ENCODE measurements around the gene MAP9.
"Not testable (repeated sequence)": the region's sequence is repeated elsewhere in the genome, so short reads cannot be mapped to it uniquely, and the experiment has no call there.

The MAP9 gene

GRCh38 chr4:155376387-155377268 is at the start of gene MAP9:
Gene MAP9, minus strand, starts transcription at chr4:155376965. Its CDS starts 1,115 bp downstream, at chr4:155375850.
- DNase-seq = peak; percentile 86 to 89

DNA sequence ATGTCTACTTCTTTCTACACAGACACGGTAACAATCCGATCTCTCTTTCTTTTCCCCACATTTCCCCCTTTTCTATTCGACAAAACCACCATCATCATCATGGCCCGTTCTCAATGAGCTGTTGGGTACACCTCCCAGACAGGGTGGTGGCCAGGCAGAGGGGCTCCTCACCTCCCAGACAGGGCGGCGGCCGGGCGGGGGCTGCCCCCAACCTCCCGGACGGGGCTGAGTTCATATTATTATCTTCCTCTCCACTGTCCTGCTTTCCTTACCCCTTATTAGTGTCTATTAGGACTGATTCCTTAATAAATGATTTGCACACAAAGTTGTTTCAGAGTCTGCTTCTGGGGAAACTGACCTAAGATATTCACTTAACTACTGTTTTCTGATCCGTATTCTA is 48.0 kb upstream of the MAP9 start:
- not testable (repeated sequence) for DNase-seq

- no peak for DNase-seq
Observed at GRCh38 chr4:155423671-155424070, 46.9 kb upstream of the MAP9 start.

DNA sequence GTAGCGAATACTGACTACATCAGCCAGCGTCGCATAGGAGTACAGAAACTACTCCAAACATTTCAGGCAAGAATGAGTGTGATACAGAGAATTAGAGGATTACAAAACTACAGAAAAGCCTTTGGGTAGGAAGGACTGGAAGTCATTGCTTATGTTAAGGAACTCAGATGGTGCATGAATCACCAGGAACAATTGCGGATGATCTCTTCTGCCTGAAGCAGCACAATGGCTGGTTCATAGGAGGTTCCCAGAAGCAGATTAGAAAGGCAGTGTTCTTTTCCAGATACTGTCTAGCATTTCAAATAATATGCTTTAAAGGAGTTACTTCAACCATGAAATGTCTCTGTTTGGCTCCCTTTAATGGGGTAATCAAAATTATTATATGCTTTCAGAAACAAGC is 42.5 kb upstream of the MAP9 start:
- DNase-seq = no peak

DNA sequence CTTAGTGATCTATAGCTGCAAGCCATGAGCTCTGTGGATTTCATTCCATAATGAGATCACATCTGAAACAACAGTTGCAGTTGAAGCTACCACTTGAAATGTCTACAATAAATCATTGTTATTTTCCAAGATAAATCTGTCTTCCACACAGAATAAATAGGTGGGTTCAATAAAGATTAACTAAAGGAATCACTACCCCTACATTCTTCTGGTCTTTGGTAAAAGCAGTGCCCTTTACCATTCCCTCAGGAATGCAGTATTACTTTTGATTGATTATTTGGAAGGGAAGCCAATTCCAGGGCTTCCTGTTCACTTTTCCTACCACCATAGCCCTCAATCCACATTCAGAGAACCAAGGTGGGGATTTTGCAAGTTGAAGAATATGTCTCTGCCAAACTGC is 38.9 kb upstream of the MAP9 start:
- no peak for DNase-seq

GRCh38 chr4:155413451-155413850 is 36.7 kb upstream of the MAP9 start:
- DNase-seq = no peak

DNA sequence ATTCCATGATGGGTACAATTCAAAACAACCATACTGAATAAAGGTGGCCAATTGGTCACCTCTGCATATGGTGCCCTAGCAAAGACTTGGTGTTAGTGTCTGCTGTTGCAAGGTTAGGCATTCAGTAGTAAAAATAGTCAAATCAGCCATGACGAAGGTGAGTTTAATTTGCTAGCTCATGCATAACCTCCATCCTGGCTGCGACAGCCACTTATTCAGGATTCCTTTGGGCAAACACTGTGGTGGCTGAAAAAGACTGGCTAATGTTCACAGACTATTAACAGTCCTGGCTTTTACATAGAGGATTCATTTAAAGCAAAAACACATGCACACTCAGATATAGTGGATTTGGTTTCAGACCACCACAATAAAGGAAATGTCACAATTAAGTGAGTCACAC is 34.8 kb upstream of the MAP9 start:
- no peak for DNase-seq

GRCh38 chr4:155408796-155409195 is 32.0 kb upstream of the MAP9 start:
- DNase-seq = no peak

DNA sequence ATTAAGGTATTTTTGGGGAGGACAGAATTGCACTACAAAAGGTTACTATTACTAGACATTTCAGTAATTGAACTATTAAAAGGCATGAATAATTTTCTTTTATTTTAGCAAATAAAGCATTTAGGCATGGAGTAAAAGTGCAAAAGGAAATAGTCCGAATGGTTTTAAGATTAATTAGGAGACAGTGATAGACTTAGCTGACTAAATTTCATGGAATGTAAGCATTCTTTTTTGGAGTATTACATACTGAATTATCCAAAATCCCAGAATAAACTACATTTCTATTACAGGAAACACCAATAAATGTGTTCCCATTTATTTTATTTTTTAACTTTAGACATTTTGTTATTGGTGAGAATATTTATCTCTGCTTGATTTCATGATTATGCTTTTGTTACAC is 30.7 kb upstream of the MAP9 start:
- no peak for DNase-seq

GRCh38 chr4:155405059-155405458 is 28.3 kb upstream of the MAP9 start:
- DNase-seq = no peak

- DNase-seq = no peak
Observed at GRCh38 chr4:155403886-155404285, 27.1 kb upstream of the MAP9 start.

DNA sequence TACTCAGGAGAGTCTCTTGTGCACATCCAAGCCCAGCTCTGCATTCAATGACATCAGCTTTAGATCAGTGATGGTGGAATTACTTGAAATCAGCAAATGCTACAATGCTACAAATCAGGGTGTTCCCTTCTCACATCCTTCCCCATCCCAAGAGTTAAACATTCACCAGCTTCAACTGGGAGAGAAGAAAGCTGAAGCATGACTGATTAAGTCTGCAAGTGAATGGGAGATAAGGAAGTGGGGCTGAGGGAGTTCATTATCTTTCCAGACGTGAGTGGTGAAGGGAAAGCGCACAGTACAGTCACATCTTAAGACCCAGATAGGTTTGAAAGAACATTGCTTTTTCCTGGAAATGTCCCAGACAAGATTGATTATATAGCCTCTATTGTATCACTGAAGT is 26.2 kb upstream of the MAP9 start:
- DNase-seq = no peak

GRCh38 chr4:155400893-155401292 is 24.1 kb upstream of the MAP9 start:
- no peak for DNase-seq

- no peak for DNase-seq
Observed at GRCh38 chr4:155399974-155400697, 23.4 kb upstream of the MAP9 start.

DNA sequence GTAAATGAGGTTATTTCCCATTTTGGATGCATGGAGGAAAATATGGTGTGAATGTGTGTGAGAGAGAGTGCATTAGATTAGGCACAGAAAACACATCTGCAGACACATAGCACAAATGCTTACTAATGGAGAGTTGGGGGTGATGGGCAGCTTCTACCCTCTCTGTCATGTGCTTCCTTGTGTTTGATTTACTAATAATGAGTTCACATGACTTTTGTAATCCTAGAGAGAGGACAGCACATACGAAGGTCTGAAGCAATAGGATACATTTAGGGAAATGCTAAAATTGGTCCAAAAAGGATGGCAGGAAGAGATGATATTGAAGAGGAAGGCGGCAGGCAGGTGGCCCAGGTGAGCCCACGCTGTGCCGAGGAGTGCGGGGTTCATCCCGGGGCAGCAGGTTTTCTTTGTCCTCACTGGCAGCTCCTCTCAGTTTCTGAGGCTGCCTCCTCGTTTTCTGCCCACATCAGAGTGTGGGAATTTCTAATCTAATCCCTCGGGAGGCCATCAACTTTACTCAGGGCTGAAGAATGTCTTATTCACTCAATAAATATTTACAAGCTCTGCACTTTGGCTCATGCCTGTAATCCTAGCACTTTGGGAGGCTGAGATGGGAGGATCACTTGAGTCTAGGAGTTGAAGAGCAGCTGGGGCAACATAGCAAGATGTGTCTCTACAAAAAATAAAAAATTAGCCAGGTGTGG is 15.9 kb upstream of the MAP9 start:
- DNase-seq = no peak

- DNase-seq = no peak
Observed at GRCh38 chr4:155391932-155392331, 15.2 kb upstream of the MAP9 start.

GRCh38 chr4:155388162-155388561 is 11.4 kb upstream of the MAP9 start:
- DNase-seq = no peak

DNA sequence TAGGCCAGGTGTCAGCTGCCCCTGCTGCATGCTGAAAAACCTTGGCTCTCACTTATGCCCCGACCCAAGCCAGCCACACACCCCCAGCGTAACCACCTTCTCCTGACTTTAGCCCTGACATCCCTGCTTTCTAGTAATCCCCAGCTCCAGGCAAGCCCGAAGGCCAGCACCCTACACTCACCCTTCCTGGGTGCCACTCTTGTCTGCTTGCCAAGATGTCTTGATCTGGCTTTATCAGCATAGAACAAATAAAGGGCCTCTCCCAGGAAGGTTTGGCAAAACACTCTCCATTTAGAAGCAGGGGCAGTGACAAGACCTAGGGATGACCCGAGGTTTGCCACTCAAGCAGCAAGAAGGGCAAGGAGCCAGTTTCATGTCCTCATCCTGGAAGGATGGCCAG is 6.8 kb upstream of the MAP9 start:
- DNase-seq = no peak

GRCh38 chr4:155377276-155377675 is 511 bp upstream of the MAP9 start:
- DNase-seq = no peak

GRCh38 chr4:155371432-155372043 is 5.2 kb downstream of the MAP9 start:
- DNase-seq = no peak

GRCh38 chr4:155367608-155368007 is 9.2 kb downstream of the MAP9 start:
- no peak for DNase-seq

DNA sequence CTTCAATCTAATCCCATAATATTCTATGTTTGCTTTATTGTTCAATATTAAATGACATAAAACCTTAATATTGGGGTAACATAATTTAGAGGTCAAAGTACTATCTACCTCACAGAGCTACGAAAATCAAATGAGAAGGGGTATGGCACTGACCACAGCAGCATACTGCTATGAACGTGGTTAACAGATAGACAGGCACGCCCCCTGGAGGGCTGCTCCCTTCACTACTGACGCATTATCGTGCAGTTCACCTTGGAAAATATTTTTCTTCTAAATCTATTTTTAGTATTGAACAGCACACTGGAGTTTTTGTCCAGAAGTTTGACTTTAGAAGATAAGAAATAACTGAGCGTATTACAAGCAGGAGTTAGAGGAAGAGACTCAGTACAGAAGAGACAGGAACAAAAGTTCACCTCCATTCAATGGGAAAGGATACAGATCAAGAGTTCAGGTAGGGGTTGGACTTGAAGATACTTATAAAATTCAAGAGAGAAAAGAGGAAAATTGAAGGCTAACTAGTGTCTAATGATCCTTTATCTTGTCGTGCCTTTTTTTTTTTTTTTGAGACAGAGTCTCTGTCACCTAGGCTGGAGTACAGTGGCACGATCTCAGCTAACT is 22.7 kb downstream of the MAP9 start:
- DNase-seq = peak; percentile 44 to 56

GRCh38 chr4:155342142-155342541 is 34.6 kb downstream of the MAP9 start:
- no peak for DNase-seq

Measured in activated T-cell treated with anti-CD3 and anti-CD28 coated beads, Interleukin-2, amount 50 U/mL, for 48 hours (primary cell).